Progenitor cell of endocrine pancreas (in vitro differentiated cells): ENCODE data around the gene ABCC3. TPM values are rescaled to one million over a fixed set of nuclear protein-coding genes. Genes with fewer than 3 reads are reported as not detected.

Experiments
- DNase-seq: peaks from one replicate; pipeline ENCODE4 v3.0.0; 2021; ENCODE audit warnings: low spot score; ENCODE audit not compliant: unreplicated experiment
- H3K27ac Mint-ChIP-seq: 2 replicates; pipeline ENCODE4 v1.8.0; 2021; ENCODE audit warnings: mild to moderate bottlenecking, moderate library complexity, mixed read lengths
- H3K27me3 Mint-ChIP-seq: 2 replicates; pipeline ENCODE4 v1.8.0; 2021; ENCODE audit warnings: mixed read lengths
- H3K36me3 Mint-ChIP-seq: 2 replicates; pipeline ENCODE4 v1.8.0; 2022; ENCODE audit warnings: mixed read lengths; ENCODE audit not compliant: insufficient read depth
- H3K4me1 Mint-ChIP-seq: 2 replicates; pipeline ENCODE4 v1.8.0; 2021; ENCODE audit warnings: low read depth, mixed read lengths
- H3K4me3 Mint-ChIP-seq: 2 replicates; pipeline ENCODE4 v1.8.0; 2021; ENCODE audit warnings: low read depth, mild to moderate bottlenecking, moderate library complexity, mixed read lengths
- H3K9me3 Mint-ChIP-seq: 2 replicates; pipeline ENCODE4 v1.8.0; 2021; ENCODE audit warnings: low read depth, mixed read lengths
- total RNA-seq: library from RNA; stranded (reverse); gene quantifications from 2 replicates; pipeline ENCODE4 v1.2.1, GENCODE V29; 2021
- TF ChIP-seq, protein P1 (sequence below): fragments of 200-600 bp; sonication (generic); IDR thresholded peaks from one replicate; pipeline ENCODE4 v1.5.0; 2021; ENCODE audit warnings: antibody characterized with exemption, mild to moderate bottlenecking; ENCODE audit not compliant: unreplicated experiment

The ABCC3 gene
- total RNA-seq, 1 donor from 2014 or later: 1.6 TPM

DNA sequence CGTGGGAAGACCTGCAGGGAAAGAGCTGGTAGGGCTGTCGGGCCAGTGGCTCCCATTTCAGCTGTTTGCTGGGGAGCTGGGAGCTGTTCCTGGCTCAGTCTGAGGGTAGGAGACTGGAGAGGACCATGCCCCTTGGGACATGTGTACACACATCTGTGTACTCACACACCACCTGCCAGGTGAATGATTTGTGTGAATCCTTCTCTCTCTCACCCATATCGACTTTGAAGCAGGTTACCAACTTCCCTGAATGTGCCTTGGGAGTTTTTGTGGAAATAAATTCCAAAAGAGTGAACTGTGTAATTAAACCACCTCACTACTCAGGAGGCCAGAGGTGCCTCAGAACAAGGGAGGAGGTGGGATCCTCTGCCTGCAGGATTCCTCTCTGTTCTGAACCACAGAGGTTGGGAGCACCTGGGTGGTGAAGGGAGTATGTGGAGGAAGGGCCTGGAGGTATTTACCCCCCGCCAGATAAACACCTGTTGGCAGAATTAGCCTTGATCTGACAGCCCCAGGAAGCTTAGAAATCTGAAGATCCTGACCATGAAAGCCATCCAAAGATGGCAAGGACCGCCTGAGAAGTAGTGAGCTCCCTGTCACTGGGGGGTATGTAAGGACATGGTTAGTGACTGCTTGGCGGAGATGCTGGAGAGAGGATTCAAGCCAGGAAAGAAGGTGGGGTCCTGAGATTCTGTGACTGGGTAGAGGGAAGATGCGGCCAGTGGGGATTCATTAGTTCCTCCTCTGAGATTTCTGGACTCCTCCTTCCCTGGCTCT is 3.3 kb downstream of the ABCC3 start:
- peak overlapping the region; percentile 13 for H3K27ac Mint-ChIP-seq
- TF ChIP-seq, protein P1, sequence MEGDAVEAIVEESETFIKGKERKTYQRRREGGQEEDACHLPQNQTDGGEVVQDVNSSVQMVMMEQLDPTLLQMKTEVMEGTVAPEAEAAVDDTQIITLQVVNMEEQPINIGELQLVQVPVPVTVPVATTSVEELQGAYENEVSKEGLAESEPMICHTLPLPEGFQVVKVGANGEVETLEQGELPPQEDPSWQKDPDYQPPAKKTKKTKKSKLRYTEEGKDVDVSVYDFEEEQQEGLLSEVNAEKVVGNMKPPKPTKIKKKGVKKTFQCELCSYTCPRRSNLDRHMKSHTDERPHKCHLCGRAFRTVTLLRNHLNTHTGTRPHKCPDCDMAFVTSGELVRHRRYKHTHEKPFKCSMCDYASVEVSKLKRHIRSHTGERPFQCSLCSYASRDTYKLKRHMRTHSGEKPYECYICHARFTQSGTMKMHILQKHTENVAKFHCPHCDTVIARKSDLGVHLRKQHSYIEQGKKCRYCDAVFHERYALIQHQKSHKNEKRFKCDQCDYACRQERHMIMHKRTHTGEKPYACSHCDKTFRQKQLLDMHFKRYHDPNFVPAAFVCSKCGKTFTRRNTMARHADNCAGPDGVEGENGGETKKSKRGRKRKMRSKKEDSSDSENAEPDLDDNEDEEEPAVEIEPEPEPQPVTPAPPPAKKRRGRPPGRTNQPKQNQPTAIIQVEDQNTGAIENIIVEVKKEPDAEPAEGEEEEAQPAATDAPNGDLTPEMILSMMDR: no peak

DNA sequence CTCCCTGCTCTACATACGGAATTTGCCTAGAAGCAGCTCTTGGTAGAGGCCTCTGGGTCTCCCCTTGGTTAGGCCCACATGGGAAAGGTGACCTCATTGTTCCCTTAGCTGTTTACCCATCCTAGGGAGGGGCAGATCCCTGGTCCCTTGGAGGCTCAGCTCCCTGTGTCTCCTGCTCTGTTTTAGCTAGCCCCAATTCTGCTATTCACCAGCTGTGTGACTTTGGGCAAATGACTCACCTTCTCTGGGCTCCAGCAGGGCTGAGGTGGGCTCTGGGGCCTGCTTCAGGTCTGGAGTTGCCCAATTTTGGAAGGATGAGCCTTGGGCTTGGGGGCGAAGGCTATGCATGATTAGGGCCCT is 3.9 kb downstream of the ABCC3 start:
- no peak overlapping the region for H3K27ac Mint-ChIP-seq

More for the DNA sequence above, 3.3 kb downstream of the ABCC3 start:
- Mint-ChIP-seq H3K27me3 (peaks cover 48% of the 10 kb centered on the region), H3K9me3 (no peaks in the 10 kb centered on the region), H3K36me3 (no peaks in the 10 kb centered on the region), H3K4me1 (peaks cover 8% of the 10 kb centered on the region), H3K4me3 (no peak overlapping the region)
- no peak for DNase-seq

DNA sequence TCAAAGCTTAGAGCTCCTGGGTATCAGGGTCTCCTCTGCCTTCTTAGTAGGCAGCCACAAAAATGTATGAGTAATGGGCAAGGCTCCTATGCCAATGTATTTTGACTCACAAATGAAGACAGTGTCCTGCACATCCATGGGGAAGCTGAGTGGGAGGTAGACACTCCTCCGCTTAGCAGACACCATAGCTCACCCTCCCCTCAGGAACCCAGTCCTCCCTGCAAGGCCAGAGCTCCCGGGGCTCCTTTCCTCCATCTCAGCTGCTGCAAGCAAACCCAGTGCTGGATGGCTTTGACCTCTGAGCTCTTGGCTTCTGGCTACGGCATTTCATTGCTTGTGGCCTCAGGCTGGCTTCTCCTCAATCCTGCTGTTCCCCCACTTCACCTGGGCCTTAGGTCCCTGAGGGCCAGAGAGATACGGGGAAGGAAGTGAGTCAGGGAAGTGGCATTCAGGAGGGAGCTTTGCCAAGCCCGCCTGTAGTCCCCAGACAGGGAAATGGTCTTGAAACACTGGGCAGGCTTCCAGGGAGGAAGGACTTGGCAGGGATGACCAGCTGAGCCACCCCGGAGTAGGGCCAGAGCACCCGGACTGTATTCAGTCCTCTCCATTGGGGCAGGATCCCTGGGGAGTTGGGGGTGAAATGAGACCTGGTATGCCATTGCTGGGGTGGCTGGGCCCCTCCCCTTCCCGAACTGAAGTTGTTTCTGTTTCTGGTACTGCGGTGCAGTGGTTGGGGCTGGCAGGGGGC is 4.5 kb downstream of the ABCC3 start:
- Mint-ChIP-seq H3K9me3 (no peaks in the 10 kb centered on the region), H3K27me3 (peaks cover 37% of the 10 kb centered on the region), H3K36me3 (no peaks in the 10 kb centered on the region), H3K27ac (no peak overlapping the region), H3K4me3 (no peak overlapping the region), H3K4me1 (peaks cover 8% of the 10 kb centered on the region)
- TF ChIP-seq, protein P1: no peak
- no peak for DNase-seq

More for the DNA sequence above, 3.9 kb downstream of the ABCC3 start:
- TF ChIP-seq, protein P1: no peak
- Mint-ChIP-seq H3K27me3 (peaks cover 43% of the 10 kb centered on the region), H3K4me3 (no peak overlapping the region), H3K36me3 (no peaks in the 10 kb centered on the region), H3K4me1 (peaks cover 8% of the 10 kb centered on the region), H3K9me3 (no peaks in the 10 kb centered on the region)
- DNase-seq: no peak

DNA sequence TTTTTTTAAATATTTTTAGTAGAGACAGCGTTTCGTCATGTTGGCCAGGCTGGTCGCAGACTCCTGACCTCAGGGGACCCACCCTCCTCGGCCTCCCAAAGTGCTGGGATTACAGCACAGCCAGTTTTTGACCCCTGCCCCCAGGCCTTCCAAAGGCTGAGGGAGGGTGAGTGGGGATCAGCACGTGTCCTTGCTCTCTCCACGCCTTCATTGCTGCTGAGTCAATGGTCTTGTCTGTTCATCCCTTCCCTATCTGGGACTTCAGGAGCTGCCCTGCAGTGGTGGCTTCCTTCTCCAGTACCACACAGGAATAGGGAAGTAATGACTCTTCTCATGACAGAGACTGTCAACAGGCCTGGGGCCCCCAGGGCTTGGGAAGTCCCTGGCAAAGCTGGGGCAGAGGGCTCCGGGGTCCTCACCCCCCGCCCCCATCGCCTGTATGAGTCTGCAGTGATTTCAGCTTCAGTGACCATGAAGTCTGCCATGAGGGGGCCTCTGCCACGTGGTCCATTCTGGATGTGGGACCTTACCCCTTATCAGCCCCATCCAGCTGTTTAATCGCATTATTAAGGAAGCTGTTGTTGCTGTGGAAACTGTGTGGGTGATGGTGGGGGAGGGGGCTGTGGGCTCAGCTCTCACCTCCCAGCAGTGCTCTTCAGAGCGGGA is 6.1 kb downstream of the ABCC3 start:
- H3K9me3 Mint-ChIP-seq: no peaks in the 10 kb centered on the region
- H3K27ac Mint-ChIP-seq: peak overlapping the region; percentile 13
- no peak overlapping the region for H3K4me3 Mint-ChIP-seq

DNA sequence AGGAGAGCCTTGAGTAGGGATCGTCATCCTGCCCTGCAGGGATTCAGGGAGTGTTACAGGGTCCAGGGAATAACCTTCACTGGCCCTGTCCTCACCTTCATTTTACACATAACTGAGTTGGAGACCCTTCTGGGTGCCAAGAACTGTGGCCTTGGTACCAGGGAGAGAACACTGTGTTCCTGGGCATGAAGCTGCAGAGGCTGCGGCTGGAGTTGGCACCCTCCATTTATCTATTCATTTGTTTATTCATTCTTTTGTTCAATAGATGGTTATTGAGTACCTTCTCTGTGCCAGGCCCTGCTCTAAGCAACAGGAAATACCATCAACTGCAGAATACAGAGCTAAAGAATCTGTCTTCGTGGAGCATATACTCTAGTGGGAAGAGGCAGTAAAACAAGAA is 6.7 kb downstream of the ABCC3 start:
- H3K36me3 Mint-ChIP-seq: no peaks in the 10 kb centered on the region
- TF ChIP-seq, protein P1: no peak
- no peak overlapping the region for H3K4me3 Mint-ChIP-seq
- H3K27me3 Mint-ChIP-seq: peaks cover 22% of the 10 kb centered on the region
- no peaks in the 10 kb centered on the region for H3K9me3 Mint-ChIP-seq
- no peak for DNase-seq
- H3K4me1 Mint-ChIP-seq: peaks cover 8% of the 10 kb centered on the region
- peak overlapping the region; percentile 13 for H3K27ac Mint-ChIP-seq

More for the DNA sequence above, 6.1 kb downstream of the ABCC3 start:
- TF ChIP-seq, protein P1: no peak
- H3K4me1 Mint-ChIP-seq: peaks cover 8% of the 10 kb centered on the region
- H3K36me3 Mint-ChIP-seq: no peaks in the 10 kb centered on the region
- H3K27me3 Mint-ChIP-seq: peaks cover 25% of the 10 kb centered on the region
- DNase-seq: no peak
